GM19043 (cell line): Measurements from ENCODE around the gene ATP6V1B1.

Experiments
- ATAC-seq: cut with Tn5 transposase; IDR thresholded peaks from one replicate; pipeline ENCODE4 v1.9.1; 2021; ENCODE audit warnings: low read depth; ENCODE audit not compliant: unreplicated experiment

ATP6V1B1 gene

GRCh38 chr2:70942396-70943204 lies 6.9 kb downstream of the ATP6V1B1 start:
- ATAC-seq = no peak

GRCh38 chr2:70943205-70943871 lies 7.6 kb downstream of the ATP6V1B1 start:
- no peak for ATAC-seq

GRCh38 chr2:70944111-70944690 lies 8.5 kb downstream of the ATP6V1B1 start:
- no peak for ATAC-seq

- ATAC-seq = no peak
Measured at GRCh38 chr2:70946832-70947442, 11.2 kb downstream of the ATP6V1B1 start.

GRCh38 chr2:70947556-70948184 lies 12.0 kb downstream of the ATP6V1B1 start:
- ATAC-seq = no peak

- no peak for ATAC-seq
Measured at GRCh38 chr2:70948337-70949003, 12.8 kb downstream of the ATP6V1B1 start.

- no peak for ATAC-seq
Measured at GRCh38 chr2:70949086-70949485, 13.4 kb downstream of the ATP6V1B1 start.

GRCh38 chr2:70954886-70955285 lies 19.2 kb downstream of the ATP6V1B1 start:
- no peak for ATAC-seq

- ATAC-seq = no peak
Measured at GRCh38 chr2:70956141-70956540, 20.4 kb downstream of the ATP6V1B1 start.

- no peak for ATAC-seq
Measured at GRCh38 chr2:70957798-70958197, 22.1 kb downstream of the ATP6V1B1 start.

GRCh38 chr2:70958759-70959158 lies 23.1 kb downstream of the ATP6V1B1 start:
- no peak for ATAC-seq

GRCh38 chr2:70959271-70959761 lies 23.6 kb downstream of the ATP6V1B1 start:
- ATAC-seq = no peak

- no peak for ATAC-seq
Measured at GRCh38 chr2:70959851-70960832, 24.4 kb downstream of the ATP6V1B1 start.

GRCh38 chr2:70960833-70961647 lies 25.3 kb downstream of the ATP6V1B1 start:
- no peak for ATAC-seq

- ATAC-seq = no peak
Measured at GRCh38 chr2:70961648-70961994, 25.9 kb downstream of the ATP6V1B1 start.

- ATAC-seq = no peak
Measured at GRCh38 chr2:70962211-70962884, 26.6 kb downstream of the ATP6V1B1 start.
